GM18498 (cell line): ENCODE data around the gene TBL2.
"Not testable (repeated sequence)": the region's sequence is repeated elsewhere in the genome, so short reads cannot be mapped to it uniquely, and the experiment has no call there.

ENCODE experiments used
- ATAC-seq: cut with Tn5 transposase; IDR thresholded peaks from one replicate; pipeline ENCODE4 v1.9.1; 2021; ENCODE audit warnings: mild to moderate bottlenecking, moderate library complexity; ENCODE audit not compliant: unreplicated experiment

TBL2 gene

GRCh38 chr7:73570977-73571376 is 7.4 kb downstream of the TBL2 start:
- ATAC-seq, result no peak

GRCh38 chr7:73570521-73570920 is 7.9 kb downstream of the TBL2 start:
- no peak for ATAC-seq

- ATAC-seq, result no peak
Observed at GRCh38 chr7:73569042-73569608, 9.3 kb downstream of the TBL2 start.

- no peak for ATAC-seq
Observed at GRCh38 chr7:73567846-73568685, 10.3 kb downstream of the TBL2 start.

- ATAC-seq, result no peak
Observed at GRCh38 chr7:73567140-73567539, 11.2 kb downstream of the TBL2 start.

GRCh38 chr7:73566431-73566830 is 11.9 kb downstream of the TBL2 start:
- ATAC-seq, result not testable (repeated sequence)

- ATAC-seq, result no peak
Observed at GRCh38 chr7:73565675-73566340, 12.6 kb downstream of the TBL2 start.

- no peak for ATAC-seq
Observed at GRCh38 chr7:73560109-73560835, 18.1 kb downstream of the TBL2 start.

GRCh38 chr7:73557397-73558257 is 20.8 kb downstream of the TBL2 start, which contains the start of gene BCL7B:
TSS of gene BCL7B (minus strand) at chr7:73557690. CDS start at chr7:73557578, 112 bp downstream.
- peak; percentile 53 for ATAC-seq

- peak; percentile 91 for ATAC-seq
Observed at GRCh38 chr7:73557108-73557396, 21.3 kb downstream of the TBL2 start.

GRCh38 chr7:73556208-73557107 is 21.9 kb downstream of the TBL2 start:
- ATAC-seq, result no peak

- no peak for ATAC-seq
Observed at GRCh38 chr7:73555411-73555982, 22.9 kb downstream of the TBL2 start.

GRCh38 chr7:73550093-73550492 is 28.3 kb downstream of the TBL2 start:
- not testable (repeated sequence) for ATAC-seq

GRCh38 chr7:73549176-73549575 is 29.2 kb downstream of the TBL2 start:
- no peak for ATAC-seq

GRCh38 chr7:73547841-73548240 is 30.5 kb downstream of the TBL2 start:
- no peak for ATAC-seq

GRCh38 chr7:73544678-73545077 is 33.7 kb downstream of the TBL2 start:
- no peak for ATAC-seq

- no peak for ATAC-seq
Observed at GRCh38 chr7:73541722-73542121, 36.7 kb downstream of the TBL2 start.

- ATAC-seq, result no peak
Observed at GRCh38 chr7:73539709-73540108, 38.7 kb downstream of the TBL2 start.

- ATAC-seq, result not testable (repeated sequence)
Observed at GRCh38 chr7:73538510-73538909, 39.9 kb downstream of the TBL2 start.
